SK-N-SH (cell line): ENCODE data around the gene NFIX.

Experiments
- ELF1 ChIP-seq: IDR thresholded peaks from 2 replicates; pipeline ENCODE4 v1.4.0; 2012
- EP300 ChIP-seq, 2 experiments: IDR thresholded peaks; 2 replicates each; pipeline versions ENCODE4 v1.4.0 to v1.6.1; 2012; ENCODE audit warnings: borderline replicate concordance in 1 of 2, low read depth in 1 of 2, low read length in 1 of 2
- NFIC ChIP-seq: IDR thresholded peaks from 2 replicates; pipeline ENCODE4 v1.4.0; 2012; ENCODE audit warnings: borderline replicate concordance
- POLR2AphosphoS5 ChIP-seq: IDR thresholded peaks from 2 replicates; pipeline ENCODE4 v1.6.1; 2012; ENCODE audit warnings: low read depth, low read length
- RAD21 ChIP-seq: IDR thresholded peaks from 2 replicates; pipeline ENCODE4 v1.6.1; 2012; ENCODE audit warnings: mild to moderate bottlenecking, low read length
- TCF12 ChIP-seq: IDR thresholded peaks from 2 replicates; pipeline ENCODE4 v1.4.0; 2012
- YY1 ChIP-seq: IDR thresholded peaks from 2 replicates; pipeline ENCODE4 v1.4.0; 2012; ENCODE audit warnings: low read depth, mild to moderate bottlenecking
- TF ChIP-seq, protein P1 (sequence below): IDR thresholded peaks from 2 replicates; pipeline ENCODE4 v1.4.0; 2012; ENCODE audit warnings: low read depth, borderline replicate concordance
- TF ChIP-seq, protein P2 (sequence below): fragments of 200-600 bp; sonication (generic); IDR thresholded peaks from 2 replicates; pipeline ENCODE4 v1.6.1; 2017; ENCODE audit warnings: antibody characterized with exemption, mild to moderate bottlenecking, moderate library complexity
- TF ChIP-seq, protein P3 (sequence below): IDR thresholded peaks from 2 replicates; pipeline ENCODE4; 2012
- TF ChIP-seq, protein P4 (sequence below): IDR thresholded peaks from 2 replicates; pipeline ENCODE4 v1.4.0; 2012; ENCODE audit warnings: low read depth, borderline replicate concordance
- TF ChIP-seq, protein P5 (sequence below): IDR thresholded peaks from 2 replicates; pipeline ENCODE4 v1.4.0; 2012; ENCODE audit warnings: low read depth

DNA sequence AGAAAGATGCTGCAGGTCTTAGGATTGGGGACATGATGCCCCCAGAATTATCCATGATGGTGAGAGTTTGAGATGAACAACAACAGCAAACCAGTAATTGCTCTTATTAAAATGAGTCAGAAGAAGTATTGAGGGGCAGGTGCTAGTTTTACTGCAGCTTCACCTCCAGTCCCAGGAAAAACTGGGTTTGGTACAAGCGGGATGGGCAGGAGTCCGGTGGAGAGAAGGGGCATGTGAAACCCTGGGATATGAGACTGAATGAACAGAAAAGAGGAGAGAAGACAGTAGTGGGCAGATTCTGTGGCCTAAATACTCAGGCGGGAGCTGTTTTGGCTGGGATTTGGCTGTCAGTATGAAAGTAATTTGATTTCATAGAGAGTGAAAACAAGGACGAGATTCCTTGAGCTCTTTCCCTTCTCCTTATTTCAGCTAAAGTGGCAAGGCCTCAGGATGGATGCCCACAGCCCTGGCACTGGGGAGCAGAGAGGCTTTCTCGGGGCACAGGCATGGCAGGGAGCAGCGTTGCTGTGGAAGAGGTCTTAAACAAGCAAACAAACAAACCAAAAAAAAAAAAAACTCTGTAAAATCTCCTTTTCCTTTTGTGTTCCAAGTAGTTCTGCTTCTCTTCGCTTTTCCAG, 30.7 kb downstream of the NFIX start:
- TF ChIP-seq, protein P1, sequence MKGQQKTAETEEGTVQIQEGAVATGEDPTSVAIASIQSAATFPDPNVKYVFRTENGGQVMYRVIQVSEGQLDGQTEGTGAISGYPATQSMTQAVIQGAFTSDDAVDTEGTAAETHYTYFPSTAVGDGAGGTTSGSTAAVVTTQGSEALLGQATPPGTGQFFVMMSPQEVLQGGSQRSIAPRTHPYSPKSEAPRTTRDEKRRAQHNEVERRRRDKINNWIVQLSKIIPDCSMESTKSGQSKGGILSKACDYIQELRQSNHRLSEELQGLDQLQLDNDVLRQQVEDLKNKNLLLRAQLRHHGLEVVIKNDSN, result no peak
- TF ChIP-seq, protein P2, sequence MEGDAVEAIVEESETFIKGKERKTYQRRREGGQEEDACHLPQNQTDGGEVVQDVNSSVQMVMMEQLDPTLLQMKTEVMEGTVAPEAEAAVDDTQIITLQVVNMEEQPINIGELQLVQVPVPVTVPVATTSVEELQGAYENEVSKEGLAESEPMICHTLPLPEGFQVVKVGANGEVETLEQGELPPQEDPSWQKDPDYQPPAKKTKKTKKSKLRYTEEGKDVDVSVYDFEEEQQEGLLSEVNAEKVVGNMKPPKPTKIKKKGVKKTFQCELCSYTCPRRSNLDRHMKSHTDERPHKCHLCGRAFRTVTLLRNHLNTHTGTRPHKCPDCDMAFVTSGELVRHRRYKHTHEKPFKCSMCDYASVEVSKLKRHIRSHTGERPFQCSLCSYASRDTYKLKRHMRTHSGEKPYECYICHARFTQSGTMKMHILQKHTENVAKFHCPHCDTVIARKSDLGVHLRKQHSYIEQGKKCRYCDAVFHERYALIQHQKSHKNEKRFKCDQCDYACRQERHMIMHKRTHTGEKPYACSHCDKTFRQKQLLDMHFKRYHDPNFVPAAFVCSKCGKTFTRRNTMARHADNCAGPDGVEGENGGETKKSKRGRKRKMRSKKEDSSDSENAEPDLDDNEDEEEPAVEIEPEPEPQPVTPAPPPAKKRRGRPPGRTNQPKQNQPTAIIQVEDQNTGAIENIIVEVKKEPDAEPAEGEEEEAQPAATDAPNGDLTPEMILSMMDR, result no peak
- TF ChIP-seq NFIC, result no peak
- no peak for TF ChIP-seq TCF12
- no peak for TF ChIP-seq EP300 (IDR thresholded peaks at IDR 0.05; ENCODE audit: borderline replicate concordance in 1 of 2, low read depth in 1 of 2, low read length in 1 of 2)
- TF ChIP-seq, protein P3, sequence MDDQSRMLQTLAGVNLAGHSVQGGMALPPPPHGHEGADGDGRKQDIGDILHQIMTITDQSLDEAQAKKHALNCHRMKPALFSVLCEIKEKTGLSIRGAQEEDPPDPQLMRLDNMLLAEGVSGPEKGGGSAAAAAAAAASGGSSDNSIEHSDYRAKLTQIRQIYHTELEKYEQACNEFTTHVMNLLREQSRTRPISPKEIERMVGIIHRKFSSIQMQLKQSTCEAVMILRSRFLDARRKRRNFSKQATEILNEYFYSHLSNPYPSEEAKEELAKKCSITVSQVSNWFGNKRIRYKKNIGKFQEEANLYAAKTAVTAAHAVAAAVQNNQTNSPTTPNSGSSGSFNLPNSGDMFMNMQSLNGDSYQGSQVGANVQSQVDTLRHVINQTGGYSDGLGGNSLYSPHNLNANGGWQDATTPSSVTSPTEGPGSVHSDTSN, result no peak
- TF ChIP-seq ELF1, result no peak
- no peak for TF ChIP-seq POLR2AphosphoS5
- TF ChIP-seq YY1, result no peak
- TF ChIP-seq, protein P4, sequence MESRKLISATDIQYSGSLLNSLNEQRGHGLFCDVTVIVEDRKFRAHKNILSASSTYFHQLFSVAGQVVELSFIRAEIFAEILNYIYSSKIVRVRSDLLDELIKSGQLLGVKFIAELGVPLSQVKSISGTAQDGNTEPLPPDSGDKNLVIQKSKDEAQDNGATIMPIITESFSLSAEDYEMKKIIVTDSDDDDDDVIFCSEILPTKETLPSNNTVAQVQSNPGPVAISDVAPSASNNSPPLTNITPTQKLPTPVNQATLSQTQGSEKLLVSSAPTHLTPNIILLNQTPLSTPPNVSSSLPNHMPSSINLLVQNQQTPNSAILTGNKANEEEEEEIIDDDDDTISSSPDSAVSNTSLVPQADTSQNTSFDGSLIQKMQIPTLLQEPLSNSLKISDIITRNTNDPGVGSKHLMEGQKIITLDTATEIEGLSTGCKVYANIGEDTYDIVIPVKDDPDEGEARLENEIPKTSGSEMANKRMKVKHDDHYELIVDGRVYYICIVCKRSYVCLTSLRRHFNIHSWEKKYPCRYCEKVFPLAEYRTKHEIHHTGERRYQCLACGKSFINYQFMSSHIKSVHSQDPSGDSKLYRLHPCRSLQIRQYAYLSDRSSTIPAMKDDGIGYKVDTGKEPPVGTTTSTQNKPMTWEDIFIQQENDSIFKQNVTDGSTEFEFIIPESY, result no peak
- TF ChIP-seq, protein P5, sequence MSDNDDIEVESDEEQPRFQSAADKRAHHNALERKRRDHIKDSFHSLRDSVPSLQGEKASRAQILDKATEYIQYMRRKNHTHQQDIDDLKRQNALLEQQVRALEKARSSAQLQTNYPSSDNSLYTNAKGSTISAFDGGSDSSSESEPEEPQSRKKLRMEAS, result no peak
- no peak for TF ChIP-seq RAD21
